ENCODE data around the gene GNPDA1.

DNA sequence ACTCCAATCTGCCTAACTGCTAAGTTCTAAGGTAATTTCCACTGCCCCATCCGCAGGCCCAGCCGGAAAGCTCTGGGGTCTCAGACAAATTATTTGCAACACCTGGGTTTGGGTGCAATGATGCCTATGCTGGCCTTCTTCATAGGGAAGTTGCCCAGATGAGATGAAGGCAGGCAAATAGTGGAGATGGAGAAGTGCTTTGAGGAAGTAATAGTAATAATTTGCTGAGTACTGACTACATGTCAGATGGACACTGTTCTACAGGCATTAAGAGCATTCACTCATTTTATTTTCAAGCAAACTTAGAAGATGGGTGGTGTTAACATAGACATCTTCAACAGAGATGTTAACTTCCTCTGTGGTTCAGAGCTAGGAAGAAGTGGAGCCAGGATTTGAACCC, 58.6 kb downstream of the GNPDA1 start:
- TF ChIP-seq, protein P1, sequence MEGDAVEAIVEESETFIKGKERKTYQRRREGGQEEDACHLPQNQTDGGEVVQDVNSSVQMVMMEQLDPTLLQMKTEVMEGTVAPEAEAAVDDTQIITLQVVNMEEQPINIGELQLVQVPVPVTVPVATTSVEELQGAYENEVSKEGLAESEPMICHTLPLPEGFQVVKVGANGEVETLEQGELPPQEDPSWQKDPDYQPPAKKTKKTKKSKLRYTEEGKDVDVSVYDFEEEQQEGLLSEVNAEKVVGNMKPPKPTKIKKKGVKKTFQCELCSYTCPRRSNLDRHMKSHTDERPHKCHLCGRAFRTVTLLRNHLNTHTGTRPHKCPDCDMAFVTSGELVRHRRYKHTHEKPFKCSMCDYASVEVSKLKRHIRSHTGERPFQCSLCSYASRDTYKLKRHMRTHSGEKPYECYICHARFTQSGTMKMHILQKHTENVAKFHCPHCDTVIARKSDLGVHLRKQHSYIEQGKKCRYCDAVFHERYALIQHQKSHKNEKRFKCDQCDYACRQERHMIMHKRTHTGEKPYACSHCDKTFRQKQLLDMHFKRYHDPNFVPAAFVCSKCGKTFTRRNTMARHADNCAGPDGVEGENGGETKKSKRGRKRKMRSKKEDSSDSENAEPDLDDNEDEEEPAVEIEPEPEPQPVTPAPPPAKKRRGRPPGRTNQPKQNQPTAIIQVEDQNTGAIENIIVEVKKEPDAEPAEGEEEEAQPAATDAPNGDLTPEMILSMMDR (IDR thresholded peaks at IDR 0.05; ENCODE audit: low read length): no peak
- TF ChIP-seq EZH2 (IDR thresholded peaks at IDR 0.05; ENCODE audit: borderline replicate concordance, low read length): no peak

All from OCI-LY1 (cell line).